HG03378 (cell line): Measurements from ENCODE around the gene ZNF414.
"Not testable (repeated sequence)": the region's sequence is repeated elsewhere in the genome, so short reads cannot be mapped to it uniquely, and the experiment has no call there.

ENCODE experiments used
- ATAC-seq: cut with Tn5 transposase; IDR thresholded peaks from one replicate; pipeline ENCODE4 v1.9.1; 2021; ENCODE audit warnings: mild to moderate bottlenecking, moderate library complexity; ENCODE audit not compliant: unreplicated experiment

ZNF414 gene

GRCh38 chr19:8518536-8518935 lies 4.6 kb upstream of the ZNF414 start:
- ATAC-seq, result no peak

GRCh38 chr19:8517551-8518442 lies 3.8 kb upstream of the ZNF414 start:
- no peak for ATAC-seq

GRCh38 chr19:8515317-8515716 lies 1.4 kb upstream of the ZNF414 start:
- no peak for ATAC-seq

- ATAC-seq, result not testable (repeated sequence)
Observed at GRCh38 chr19:8514505-8515009, 590 bp upstream of the ZNF414 start.

GRCh38 chr19:8513036-8513686 lies 806 bp downstream of the ZNF414 start:
- ATAC-seq, result no peak

- no peak for ATAC-seq
Observed at GRCh38 chr19:8512115-8512967, 1.6 kb downstream of the ZNF414 start.

- ATAC-seq, result no peak
Observed at GRCh38 chr19:8511573-8512101, 2.3 kb downstream of the ZNF414 start.

- ATAC-seq, result no peak
Observed at GRCh38 chr19:8510589-8511115, 3.3 kb downstream of the ZNF414 start.

- no peak for ATAC-seq
Observed at GRCh38 chr19:8506402-8506957, 7.5 kb downstream of the ZNF414 start.

GRCh38 chr19:8505680-8506401 lies 8.1 kb downstream of the ZNF414 start:
- no peak for ATAC-seq

GRCh38 chr19:8504919-8505318 lies 9.0 kb downstream of the ZNF414 start:
- no peak for ATAC-seq

GRCh38 chr19:8504171-8504570 lies 9.8 kb downstream of the ZNF414 start:
- ATAC-seq, result no peak

- no peak for ATAC-seq
Observed at GRCh38 chr19:8503510-8503909, 10.5 kb downstream of the ZNF414 start.

GRCh38 chr19:8501981-8502380 lies 12.0 kb downstream of the ZNF414 start:
- no peak for ATAC-seq

- no peak for ATAC-seq
Observed at GRCh38 chr19:8501516-8501915, 12.5 kb downstream of the ZNF414 start.

- ATAC-seq, result no peak
Observed at GRCh38 chr19:8500158-8500557, 13.8 kb downstream of the ZNF414 start.

- no peak for ATAC-seq
Observed at GRCh38 chr19:8499048-8499833, 14.7 kb downstream of the ZNF414 start.

- ATAC-seq, result no peak
Observed at GRCh38 chr19:8498295-8498694, 15.7 kb downstream of the ZNF414 start.

- ATAC-seq, result no peak
Observed at GRCh38 chr19:8494158-8494557, 19.8 kb downstream of the ZNF414 start.
